GM19467 (cell line): Measurements from ENCODE around the gene AKAP13.

Experiments
- ATAC-seq: cut with Tn5 transposase; IDR thresholded peaks from one replicate; pipeline ENCODE4 v1.9.1; 2021; ENCODE audit warnings: mild to moderate bottlenecking, moderate library complexity; ENCODE audit not compliant: unreplicated experiment

AKAP13 gene

GRCh38 chr15:85404918-85405866, 24.8 kb downstream of the AKAP13 start:
- no peak for ATAC-seq

- ATAC-seq: no peak
Measured at GRCh38 chr15:85406916-85407315, 26.5 kb downstream of the AKAP13 start.

GRCh38 chr15:85407421-85408269, 27.2 kb downstream of the AKAP13 start:
- ATAC-seq: no peak

GRCh38 chr15:85408270-85408746, 27.9 kb downstream of the AKAP13 start:
- ATAC-seq: no peak

- no peak for ATAC-seq
Measured at GRCh38 chr15:85412066-85412465, 31.7 kb downstream of the AKAP13 start.

GRCh38 chr15:85412956-85413854, 32.8 kb downstream of the AKAP13 start:
- ATAC-seq: peak; percentile 92

- no peak for ATAC-seq
Measured at GRCh38 chr15:85414037-85414436, 33.6 kb downstream of the AKAP13 start.

- ATAC-seq: no peak
Measured at GRCh38 chr15:85414495-85414894, 34.1 kb downstream of the AKAP13 start.

- ATAC-seq: no peak
Measured at GRCh38 chr15:85414991-85415390, 34.6 kb downstream of the AKAP13 start.

- no peak for ATAC-seq
Measured at GRCh38 chr15:85415783-85416182, 35.4 kb downstream of the AKAP13 start.

- no peak for ATAC-seq
Measured at GRCh38 chr15:85417276-85417675, 36.9 kb downstream of the AKAP13 start.

GRCh38 chr15:85419161-85419560, 38.8 kb downstream of the AKAP13 start:
- no peak for ATAC-seq

- no peak for ATAC-seq
Measured at GRCh38 chr15:85421116-85421925, 40.9 kb downstream of the AKAP13 start.

- ATAC-seq: no peak
Measured at GRCh38 chr15:85422607-85423006, 42.2 kb downstream of the AKAP13 start.

- ATAC-seq: no peak
Measured at GRCh38 chr15:85423256-85423655, 42.9 kb downstream of the AKAP13 start.

- ATAC-seq: no peak
Measured at GRCh38 chr15:85424154-85424553, 43.8 kb downstream of the AKAP13 start.

GRCh38 chr15:85426481-85426880, 46.1 kb downstream of the AKAP13 start:
- no peak for ATAC-seq

- ATAC-seq: no peak
Measured at GRCh38 chr15:85427286-85428028, 47.1 kb downstream of the AKAP13 start.

GRCh38 chr15:85429522-85429921, 49.1 kb downstream of the AKAP13 start:
- no peak for ATAC-seq
